Activated CD8-positive, alpha-beta T cell treated with anti-CD3 and anti-CD28 coated beads for 36 hours (primary cell): ENCODE results near the gene ACSF2. TPM values are rescaled to one million over a fixed set of nuclear protein-coding genes. Genes with fewer than 3 reads are reported as not detected.

ENCODE experiments used
- ATAC-seq: fragments of 200-7000 bp; cut with Tn5 transposase; one replicate; pipeline ENCODE4 v1.10.0; 2021; ENCODE audit warnings: mild to moderate bottlenecking, moderate library complexity
- CTCF ChIA-PET: fragments of 350-600 bp; sonication (Branson Sonifier 250); formaldehyde crosslinking; loops from one replicate; lab custom pipeline; 2021; ENCODE audit warnings: antibody characterized with exemption; lab: Charles Lee
- POLR2A ChIA-PET: fragments of 350-600 bp; sonication (Branson Sonifier 250); formaldehyde crosslinking; loops from one replicate; lab custom pipeline; 2021; ENCODE audit warnings: antibody characterized with exemption; lab: Charles Lee
- DNase-seq: peaks from one replicate; pipeline ENCODE4 v3.0.0-alpha.2; 2020
- H3K27ac Mint-ChIP-seq: one replicate; pipeline ENCODE4 v1.8.0; 2021; ENCODE audit warnings: mild to moderate bottlenecking, mixed read lengths
- H3K27me3 Mint-ChIP-seq: one replicate; pipeline ENCODE4 v1.8.0; 2021; ENCODE audit warnings: mixed read lengths
- H3K36me3 Mint-ChIP-seq: one replicate; pipeline ENCODE4 v1.8.0; 2021; ENCODE audit warnings: low read depth, mixed read lengths
- H3K4me1 Mint-ChIP-seq: one replicate; pipeline ENCODE4 v1.8.0; 2021; ENCODE audit warnings: low read depth, mixed read lengths
- H3K4me3 Mint-ChIP-seq: one replicate; pipeline ENCODE4 v1.8.0; 2021; ENCODE audit warnings: mild to moderate bottlenecking, moderate library complexity, mixed read lengths
- H3K9me3 Mint-ChIP-seq: one replicate; pipeline ENCODE4 v1.8.0; 2021; ENCODE audit warnings: mixed read lengths
- CTCF ChIP-seq: fragments of 200-600 bp; IDR thresholded peaks from one replicate; pipeline ENCODE4 v1.8.0; 2022; ENCODE audit warnings: antibody characterized with exemption, mild to moderate bottlenecking
- intact Hi-C: fragments of 100-400 bp; cut with micrococcal nuclease; formaldehyde crosslinking; loops from one replicate; pipeline ENCODE4 v1.10.0; 2022
- total RNA-seq, 2 experiments: library from RNA; stranded (reverse); gene quantifications; one replicate each; pipeline ENCODE4 v1.2.3, GENCODE V29; 2021

The ACSF2 gene
- total RNA-seq, 2 experiments from 2014 or later: 14.5 to 17.5 TPM

GRCh38 chr17:50476545-50477315 is 50.7 kb downstream of the ACSF2 start:
- Mint-ChIP-seq H3K36me3 (peaks cover 8% of the 10 kb centered on the region), H3K4me3 (no peak overlapping the region), H3K27ac (no peak overlapping the region), H3K27me3 (peaks cover 3% of the 10 kb centered on the region), H3K4me1 (peaks cover 18% of the 10 kb centered on the region), H3K9me3 (no peaks in the 10 kb centered on the region)
- POLR2A ChIA-PET: no interaction called here
- CTCF ChIA-PET: interaction anchor here (0.6 to 4.1 kb wide), 4 partner anchors 50 to 500 kb away, joined by 3 to 26 read pairs (median 4); no protein-coding TSS in a partner anchor
- DNase-seq: no peak
- intact Hi-C loops: no loop called here
- no peak for TF ChIP-seq CTCF
- no peak for ATAC-seq

- no peak for TF ChIP-seq CTCF
- Mint-ChIP-seq H3K4me1 (peaks cover 22% of the 10 kb centered on the region), H3K27ac (peak overlapping the region; percentile 93), H3K9me3 (no peaks in the 10 kb centered on the region), H3K36me3 (peaks cover 12% of the 10 kb centered on the region), H3K27me3 (peaks cover 3% of the 10 kb centered on the region), H3K4me3 (peak overlapping the region; percentile 89)
- CTCF ChIA-PET: interaction anchor here (0.7 to 4.1 kb wide), 11 partner anchors 8 to 277 kb away, joined by 3 to 40 read pairs (median 7); partner anchors contain the start of genes COL1A1 and LRRC59
- intact Hi-C loops: no loop called here
- DNase-seq (no peak), ATAC-seq (no peak)
- POLR2A ChIA-PET: interaction anchor here (0.9 to 2.9 kb wide), 2 partner anchors 80 to 131 kb away, joined by 4 to 15 read pairs; partner anchors contain the start of gene LRRC59
Observed at GRCh38 chr17:50477976-50478375, 52.0 kb downstream of the ACSF2 start.

GRCh38 chr17:50478391-50479381 is 52.7 kb downstream of the ACSF2 start, which contains the start of gene RSAD1:
Gene RSAD1 (plus strand): TSS chr17:50478860. CDS start chr17:50478885, 25 bp downstream.
- ChIA-PET CTCF (interaction anchor here (0.7 to 4.1 kb wide), 27 partner anchors 8 to 278 kb away, joined by 3 to 40 read pairs (median 5); partner anchors contain the start of genes CACNA1G, COL1A1 and LRRC59), POLR2A (interaction anchor here (0.7 to 2.9 kb wide), 14 partner anchors 8 to 346 kb away, joined by 3 to 15 read pairs (median 4); partner anchors contain the start of genes CACNA1G, CHAD and LRRC59)
- ATAC-seq (peak; percentile 94), DNase-seq (peak; percentile 90)
- intact Hi-C loops: no loop called here
- no peaks in the 10 kb centered on the region for H3K9me3 Mint-ChIP-seq
- peaks cover 3% of the 10 kb centered on the region for H3K27me3 Mint-ChIP-seq
- H3K27ac Mint-ChIP-seq: peak within 1 kb of the TSS; percentile 93
- peaks cover 17% of the 10 kb centered on the region for H3K36me3 Mint-ChIP-seq
- H3K4me3 Mint-ChIP-seq: peak within 1 kb of the TSS; percentile 89
- TF ChIP-seq CTCF: peak; percentile 86
- H3K4me1 Mint-ChIP-seq: peaks cover 22% of the 10 kb centered on the region

GRCh38 chr17:50479522-50480141 is 53.6 kb downstream of the ACSF2 start:
- ATAC-seq (peak; percentile 41), DNase-seq (peak; percentile 79)
- ChIA-PET CTCF (interaction anchor here (0.7 to 4.1 kb wide), 27 partner anchors 10 to 279 kb away, joined by 3 to 40 read pairs (median 5); partner anchors contain the start of genes CACNA1G, COL1A1 and LRRC59), POLR2A (interaction anchor here (0.7 to 2.9 kb wide), 14 partner anchors 9 to 345 kb away, joined by 3 to 15 read pairs (median 4); partner anchors contain the start of genes CACNA1G, CHAD and LRRC59)
- Mint-ChIP-seq H3K4me3 (peak overlapping the region; percentile 89), H3K9me3 (no peaks in the 10 kb centered on the region), H3K27ac (peak overlapping the region; percentile 86), H3K27me3 (peaks cover 3% of the 10 kb centered on the region), H3K36me3 (peaks cover 20% of the 10 kb centered on the region), H3K4me1 (peaks cover 22% of the 10 kb centered on the region)
- peak; percentile 10 for TF ChIP-seq CTCF
- intact Hi-C loops: loop anchor here (5.0 to 10.0 kb wide), 2 partner anchors 63 to 145 kb away; no protein-coding TSS in a partner anchor
